Liver (tissue), 9 donors: Measurements from ENCODE around the gene PSMB4. TPM values are rescaled to one million over a fixed set of nuclear protein-coding genes. Genes with fewer than 3 reads are reported as not detected.

ENCODE experiments used
- DNase-seq: peaks from one replicate; pipeline ENCODE4 v3.0.0-alpha.2; 2017; ENCODE audit warnings: low spot score
- H3K27ac ChIP-seq, 2 donors: one replicate each; pipeline ENCODE4 v1.7.0; 2013; ENCODE audit warnings: inconsistent platforms in 2 of 2, low read length in 2 of 2, control low read depth in 1 of 2, low read depth in 1 of 2, mild to moderate bottlenecking in 1 of 2
- H3K27me3 ChIP-seq, 4 donors: one replicate each; pipeline versions ENCODE4 v1.6.1 to v1.7.0; 2013; ENCODE audit warnings: low read length in 3 of 4, inconsistent platforms in 1 of 4, mild to moderate bottlenecking in 1 of 4, moderate library complexity in 1 of 4; ENCODE audit not compliant: control insufficient read depth in 4 of 4, insufficient read depth in 4 of 4
- H3K36me3 ChIP-seq, 4 donors: one replicate each; pipeline versions ENCODE4 v1.6.1 to v1.7.0; 2013; ENCODE audit warnings: low read length in 3 of 4, mild to moderate bottlenecking in 3 of 4, low read depth in 1 of 4, moderate library complexity in 1 of 4; ENCODE audit not compliant: control insufficient read depth in 4 of 4, insufficient read depth in 3 of 4
- H3K4me1 ChIP-seq, 4 donors: one replicate each; pipeline versions ENCODE4 v1.6.1 to v1.7.0; 2013; ENCODE audit warnings: low read length in 3 of 4, mild to moderate bottlenecking in 3 of 4, moderate library complexity in 1 of 4; ENCODE audit not compliant: control insufficient read depth in 4 of 4, insufficient read depth in 4 of 4
- H3K4me3 ChIP-seq, 3 donors: one replicate each; pipeline versions ENCODE4 v1.6.1 to v1.7.0; 2013; ENCODE audit warnings: low read length in 3 of 3, control low read depth in 1 of 3, low read depth in 1 of 3, mild to moderate bottlenecking in 1 of 3
- H3K9ac ChIP-seq, 2 donors: one replicate each; pipeline ENCODE4 v1.7.0; 2013; ENCODE audit warnings: low read length in 2 of 2, mild to moderate bottlenecking in 2 of 2, moderate library complexity in 2 of 2, control low read depth in 1 of 2, low read depth in 1 of 2
- H3K9me3 ChIP-seq, 4 donors: one replicate each; pipeline versions ENCODE4 v1.6.1 to v1.7.0; 2013; ENCODE audit warnings: low read length in 3 of 4; ENCODE audit not compliant: control insufficient read depth in 4 of 4
- EGR1 ChIP-seq, 2 donors: IDR thresholded peaks; 2 replicates each; pipeline ENCODE4 v1.6.1; 2016 to 2018; ENCODE audit warnings: antibody characterized with exemption in 2 of 2, low read depth in 2 of 2
- FOXA1 ChIP-seq: IDR thresholded peaks from 2 replicates; pipeline ENCODE4 v1.6.1; 2016; ENCODE audit warnings: antibody characterized with exemption
- FOXA2 ChIP-seq: IDR thresholded peaks from 2 replicates; pipeline ENCODE4 v1.6.1; 2016; ENCODE audit warnings: antibody characterized with exemption
- GABPA ChIP-seq, 2 donors: IDR thresholded peaks in 1 of 2; conservative IDR thresholded peaks in 1 of 2; 2 replicates each; pipeline ENCODE4 v1.6.1; 2016; ENCODE audit warnings: antibody characterized with exemption in 2 of 2, mild to moderate bottlenecking in 1 of 2, moderate library complexity in 1 of 2
- HNF4A ChIP-seq, 2 donors: conservative IDR thresholded peaks; 2 replicates each; pipeline ENCODE4 v1.6.1; 2016; ENCODE audit warnings: antibody characterized with exemption in 2 of 2, mild to moderate bottlenecking in 2 of 2
- HNF4G ChIP-seq: IDR thresholded peaks from 2 replicates; pipeline ENCODE4 v1.6.1; 2016; ENCODE audit warnings: antibody characterized with exemption
- JUND ChIP-seq, 2 donors: IDR thresholded peaks; 2 replicates each; pipeline ENCODE4 v1.6.1; 2016; ENCODE audit warnings: antibody characterized with exemption in 2 of 2
- RAD21 ChIP-seq, 2 donors: IDR thresholded peaks; 2 replicates each; pipeline ENCODE4 v1.6.1; 2016; ENCODE audit warnings: antibody characterized with exemption in 2 of 2, mild to moderate bottlenecking in 2 of 2
- RXRA ChIP-seq, 2 donors: IDR thresholded peaks; 2 replicates each; pipeline ENCODE4 v1.6.1; 2017 to 2018; ENCODE audit warnings: antibody characterized with exemption in 2 of 2, mild to moderate bottlenecking in 1 of 2
- SP1 ChIP-seq: IDR thresholded peaks from 2 replicates; pipeline ENCODE4 v1.6.1; 2018; ENCODE audit warnings: antibody characterized with exemption, mild to moderate bottlenecking
- TAF1 ChIP-seq: conservative IDR thresholded peaks from 2 replicates; pipeline ENCODE4 v1.6.1; 2016; ENCODE audit warnings: antibody characterized with exemption, mild to moderate bottlenecking
- YY1 ChIP-seq: IDR thresholded peaks from 2 replicates; pipeline ENCODE4 v1.6.1; 2016; ENCODE audit warnings: antibody characterized with exemption, mild to moderate bottlenecking
- WGBS: extraction: QIAGEN DNeasy Blood & Tissue Kit; methylation state at CpG from one replicate; pipeline ENCODE4 v1.1.7; 2013; 5-methylcytosine and 5-hydroxymethylcytosine counted together
- polyA plus RNA-seq, 2 donors: library from polyadenylated mRNA; stranded (reverse) in 1 of 2; unstranded in 1 of 2; fragments of 200-250 nt in 1 of 2; fragments of >200 nt in 1 of 2; fragmentation: Nextera tagmentation in 1 of 2; extraction: Ambion mirVana in 1 of 2; gene quantifications; one replicate each; pipeline versions ENCODE4 v1.2.1 to v1.2.3, GENCODE V29; 2013 to 2015
- total RNA-seq, 2 donors: library from RNA; depleted of rRNA; stranded (reverse); fragments of >200 nt; gene quantifications; one replicate each; pipeline ENCODE4 v1.2.3, GENCODE V29; 2014
- TF ChIP-seq, protein P1 (sequence below): IDR thresholded peaks from 2 replicates; pipeline ENCODE4 v1.6.1; 2016; ENCODE audit warnings: antibody characterized with exemption, mild to moderate bottlenecking
- TF ChIP-seq, protein P2 (sequence below): IDR thresholded peaks from 2 replicates; pipeline ENCODE4 v1.6.1; 2016; ENCODE audit warnings: antibody characterized with exemption
- TF ChIP-seq, protein P3 (sequence below): IDR thresholded peaks from 2 replicates; pipeline ENCODE4 v1.6.1; 2016; ENCODE audit warnings: antibody characterized with exemption
- TF ChIP-seq, protein P4 (sequence below): IDR thresholded peaks from 2 replicates; pipeline ENCODE4 v1.6.1; 2016; ENCODE audit warnings: antibody characterized with exemption
- donor health status: healthy.
- donor health status: healthy.
- donor health status: healthy.
- donor health status: healthy.
- donor health status: healthy.

PSMB4 gene
- total and polyA plus RNA-seq, 4 donors: 130 to 228 (median 202) TPM

DNA sequence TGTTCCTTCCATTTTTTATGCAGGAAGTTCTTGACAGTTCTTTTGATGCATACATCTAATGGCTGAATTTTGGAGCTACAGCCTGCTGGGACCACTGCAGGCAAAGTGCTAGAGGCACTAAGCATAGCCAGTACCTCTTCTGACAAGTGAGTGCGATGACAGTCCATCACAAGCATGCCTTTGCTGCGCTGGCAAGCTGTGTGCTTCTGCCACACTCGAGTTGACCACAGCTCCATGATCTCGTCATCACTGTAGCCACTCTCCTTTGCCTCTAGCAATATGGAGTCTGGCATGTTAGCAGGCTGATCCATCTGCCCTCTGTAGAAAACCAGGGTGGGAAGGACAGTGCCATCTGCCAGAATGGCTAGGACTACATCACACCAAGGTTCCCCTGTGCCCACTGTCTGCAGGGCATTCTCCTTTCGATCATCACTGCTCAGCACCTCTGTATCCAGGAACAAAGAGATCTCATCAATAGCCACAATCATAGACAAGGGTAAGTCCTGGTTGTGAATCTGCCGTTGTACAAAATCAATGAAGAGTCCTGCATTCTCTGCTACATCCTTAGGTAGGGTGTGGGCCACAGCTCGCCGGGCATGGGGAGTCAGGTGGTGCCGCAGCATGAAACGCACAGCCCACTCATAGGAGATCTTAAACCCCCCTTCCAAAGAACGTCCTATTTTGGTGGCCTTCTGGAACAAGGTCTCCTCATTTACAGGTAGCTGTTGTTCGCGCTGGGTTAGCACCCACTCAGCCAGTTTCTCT is 6.0 kb downstream of the PSMB4 start:
- no peak for DNase-seq
- Histone ChIP-seq H3K27me3 (no peaks in the 10 kb centered on the region), H3K4me3 (no peak overlapping the region), H3K4me1 (peaks cover 2 to 27% (median 21%) of the 10 kb centered on the region in 4 donors), H3K36me3 (peaks cover 18 to 78% (median 75%) of the 10 kb centered on the region in 4 donors), H3K27ac (no peak overlapping the region), H3K9me3 (no peaks in the 10 kb centered on the region), H3K9ac (no peak overlapping the region)
- WGBS: 95% methylated on average over 13 of the region's 13 CpGs
- TF ChIP-seq JUND (IDR thresholded peaks at IDR 0.05) (no peak), TAF1 (no peak), YY1 (no peak), FOXA2 (no peak), SP1 (no peak), GABPA (IDR thresholded peaks at IDR 0.05 in 1 of 2, conservative IDR thresholded peaks at IDR 0.05 in 1 of 2) (no peak)
- TF ChIP-seq, protein P1, sequence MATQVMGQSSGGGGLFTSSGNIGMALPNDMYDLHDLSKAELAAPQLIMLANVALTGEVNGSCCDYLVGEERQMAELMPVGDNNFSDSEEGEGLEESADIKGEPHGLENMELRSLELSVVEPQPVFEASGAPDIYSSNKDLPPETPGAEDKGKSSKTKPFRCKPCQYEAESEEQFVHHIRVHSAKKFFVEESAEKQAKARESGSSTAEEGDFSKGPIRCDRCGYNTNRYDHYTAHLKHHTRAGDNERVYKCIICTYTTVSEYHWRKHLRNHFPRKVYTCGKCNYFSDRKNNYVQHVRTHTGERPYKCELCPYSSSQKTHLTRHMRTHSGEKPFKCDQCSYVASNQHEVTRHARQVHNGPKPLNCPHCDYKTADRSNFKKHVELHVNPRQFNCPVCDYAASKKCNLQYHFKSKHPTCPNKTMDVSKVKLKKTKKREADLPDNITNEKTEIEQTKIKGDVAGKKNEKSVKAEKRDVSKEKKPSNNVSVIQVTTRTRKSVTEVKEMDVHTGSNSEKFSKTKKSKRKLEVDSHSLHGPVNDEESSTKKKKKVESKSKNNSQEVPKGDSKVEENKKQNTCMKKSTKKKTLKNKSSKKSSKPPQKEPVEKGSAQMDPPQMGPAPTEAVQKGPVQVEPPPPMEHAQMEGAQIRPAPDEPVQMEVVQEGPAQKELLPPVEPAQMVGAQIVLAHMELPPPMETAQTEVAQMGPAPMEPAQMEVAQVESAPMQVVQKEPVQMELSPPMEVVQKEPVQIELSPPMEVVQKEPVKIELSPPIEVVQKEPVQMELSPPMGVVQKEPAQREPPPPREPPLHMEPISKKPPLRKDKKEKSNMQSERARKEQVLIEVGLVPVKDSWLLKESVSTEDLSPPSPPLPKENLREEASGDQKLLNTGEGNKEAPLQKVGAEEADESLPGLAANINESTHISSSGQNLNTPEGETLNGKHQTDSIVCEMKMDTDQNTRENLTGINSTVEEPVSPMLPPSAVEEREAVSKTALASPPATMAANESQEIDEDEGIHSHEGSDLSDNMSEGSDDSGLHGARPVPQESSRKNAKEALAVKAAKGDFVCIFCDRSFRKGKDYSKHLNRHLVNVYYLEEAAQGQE: no peak

DNA sequence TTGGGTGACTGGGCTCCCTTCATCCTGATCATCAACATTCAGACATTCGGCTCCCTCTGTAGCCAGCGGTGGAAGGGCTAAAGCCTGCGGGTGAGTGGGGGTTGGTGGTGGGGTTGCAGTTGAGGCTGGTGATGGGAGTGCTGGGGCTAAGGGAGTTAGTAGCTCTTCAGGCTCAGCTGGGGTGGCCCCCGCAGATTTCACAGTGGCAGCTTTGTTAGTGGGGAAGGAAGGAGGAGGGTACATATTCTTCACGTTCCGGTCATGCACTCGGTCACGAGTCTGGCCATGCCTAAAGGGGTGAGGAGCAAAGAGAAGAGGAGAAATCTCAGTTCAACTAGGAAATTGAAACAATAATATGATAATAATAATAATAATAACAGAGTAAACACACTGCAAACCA is 6.8 kb downstream of the PSMB4 start:
- H3K4me3 ChIP-seq: no peak overlapping the region
- WGBS: 93% methylated on average over 8 of the region's 8 CpGs
- H3K27me3 ChIP-seq: no peaks in the 10 kb centered on the region
- no peak overlapping the region for H3K9ac ChIP-seq
- H3K9me3 ChIP-seq: no peaks in the 10 kb centered on the region
- no peak for DNase-seq
- peaks cover 18 to 81% (median 77%) of the 10 kb centered on the region in 4 donors for H3K36me3 ChIP-seq
- TF ChIP-seq FOXA1 (no peak), RXRA (IDR thresholded peaks at IDR 0.05) (no peak), GABPA (IDR thresholded peaks at IDR 0.05 in 1 of 2, conservative IDR thresholded peaks at IDR 0.05 in 1 of 2) (no peak), HNF4G (no peak), HNF4A (conservative IDR thresholded peaks at IDR 0.05) (no peak), EGR1 (IDR thresholded peaks at IDR 0.05; ENCODE audit: low read depth in 2 of 2) (no peak), RAD21 (IDR thresholded peaks at IDR 0.05) (no peak), SP1 (no peak), JUND (IDR thresholded peaks at IDR 0.05) (no peak), FOXA2 (no peak), YY1 (no peak)
- TF ChIP-seq, protein P2, sequence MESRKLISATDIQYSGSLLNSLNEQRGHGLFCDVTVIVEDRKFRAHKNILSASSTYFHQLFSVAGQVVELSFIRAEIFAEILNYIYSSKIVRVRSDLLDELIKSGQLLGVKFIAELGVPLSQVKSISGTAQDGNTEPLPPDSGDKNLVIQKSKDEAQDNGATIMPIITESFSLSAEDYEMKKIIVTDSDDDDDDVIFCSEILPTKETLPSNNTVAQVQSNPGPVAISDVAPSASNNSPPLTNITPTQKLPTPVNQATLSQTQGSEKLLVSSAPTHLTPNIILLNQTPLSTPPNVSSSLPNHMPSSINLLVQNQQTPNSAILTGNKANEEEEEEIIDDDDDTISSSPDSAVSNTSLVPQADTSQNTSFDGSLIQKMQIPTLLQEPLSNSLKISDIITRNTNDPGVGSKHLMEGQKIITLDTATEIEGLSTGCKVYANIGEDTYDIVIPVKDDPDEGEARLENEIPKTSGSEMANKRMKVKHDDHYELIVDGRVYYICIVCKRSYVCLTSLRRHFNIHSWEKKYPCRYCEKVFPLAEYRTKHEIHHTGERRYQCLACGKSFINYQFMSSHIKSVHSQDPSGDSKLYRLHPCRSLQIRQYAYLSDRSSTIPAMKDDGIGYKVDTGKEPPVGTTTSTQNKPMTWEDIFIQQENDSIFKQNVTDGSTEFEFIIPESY: no peak
- TF ChIP-seq, protein P3, sequence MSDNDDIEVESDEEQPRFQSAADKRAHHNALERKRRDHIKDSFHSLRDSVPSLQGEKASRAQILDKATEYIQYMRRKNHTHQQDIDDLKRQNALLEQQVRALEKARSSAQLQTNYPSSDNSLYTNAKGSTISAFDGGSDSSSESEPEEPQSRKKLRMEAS: no peak
- TF ChIP-seq, protein P4, sequence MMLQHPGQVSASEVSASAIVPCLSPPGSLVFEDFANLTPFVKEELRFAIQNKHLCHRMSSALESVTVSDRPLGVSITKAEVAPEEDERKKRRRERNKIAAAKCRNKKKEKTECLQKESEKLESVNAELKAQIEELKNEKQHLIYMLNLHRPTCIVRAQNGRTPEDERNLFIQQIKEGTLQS: no peak
- TF ChIP-seq, protein P1: no peak
- H3K4me1 ChIP-seq: peaks cover 2 to 18% (median 13%) of the 10 kb centered on the region in 4 donors
- no peak overlapping the region for H3K27ac ChIP-seq
